Measurements from ENCODE around the gene UPP2. TPM values are rescaled to one million over a fixed set of nuclear protein-coding genes. Genes with fewer than 3 reads are reported as not detected.

UPP2 gene
- polyA plus RNA-seq, 2 of the 4 experiments (the other 2 are of a cell fraction) = not detected

- Histone ChIP-seq H3K4me2 (no peak overlapping the region), H3K9me3 (no peaks in the 10 kb centered on the region), H3K27ac (no peak overlapping the region), H3K4me1 (no peaks in the 10 kb centered on the region), H3K4me3 (no peak overlapping the region)
- whole genome bisulfite sequencing (ENCODE audit: missing lambda C conversion rate) = 72% methylated on average over 6 of the region's 6 CpGs
- TF ChIP-seq ZC3H11A (IDR thresholded peaks at IDR 0.05) (no peak), FOSL2 (IDR thresholded peaks at IDR 0.05) (no peak), FOSL2 (CRISPR knock-in tag; IDR thresholded peaks at IDR 0.05) (no peak), FOXS1 (CRISPR knock-in tag; IDR thresholded peaks at IDR 0.05) (no peak), HOXA7 (CRISPR knock-in tag; IDR thresholded peaks at IDR 0.05) (no peak), HEYL (CRISPR knock-in tag; IDR thresholded peaks at IDR 0.05) (no peak), MYC (IDR thresholded peaks at IDR 0.05; ENCODE audit: borderline replicate concordance, low read length) (no peak), MAFK (IDR thresholded peaks at IDR 0.05; ENCODE audit: partially characterized antibody) (no peak), CBX2 (IDR thresholded peaks at IDR 0.05; ENCODE audit: borderline replicate concordance, low read depth) (no peak), RNF2 (IDR thresholded peaks at IDR 0.05; ENCODE audit: borderline replicate concordance, low read depth) (no peak), USF2 (IDR thresholded peaks at IDR 0.05) (no peak), NR3C1 (IDR thresholded peaks at IDR 0.05) (no peak), KDM5A (IDR thresholded peaks at IDR 0.05) (no peak), HOXB5 (CRISPR knock-in tag; IDR thresholded peaks at IDR 0.05) (no peak), JUNB (IDR thresholded peaks at IDR 0.05) (no peak), PHF8 (IDR thresholded peaks at IDR 0.05; ENCODE audit: borderline replicate concordance, low read depth) (no peak), RARB (CRISPR knock-in tag; IDR thresholded peaks at IDR 0.05) (no peak), EHF (CRISPR knock-in tag; IDR thresholded peaks at IDR 0.05) (no peak)
- no peak for DNase-seq (ENCODE audit: low read depth in 1 of 2, low spot score in 1 of 2)
- no peak for FAIRE-seq
- ATAC-seq = no peak
- POLR2A ChIA-PET = no interaction called here
- CTCF ChIA-PET = no interaction called here
These were observed 13.6 kb downstream of the UPP2 start for GRCh38 chr2:158115202-158115767.

GRCh38 chr2:158116936-158117335 is 15.3 kb downstream of the UPP2 start:
- ATAC-seq (no peak), FAIRE-seq (no peak), DNase-seq (ENCODE audit: low read depth in 1 of 2, low spot score in 1 of 2) (no peak)
- no peak overlapping the region for H3K27ac ChIP-seq
- WGBS (ENCODE audit: missing lambda C conversion rate) = 67% methylated on average over 3 of the region's 3 CpGs
- H3K9me3 ChIP-seq = no peaks in the 10 kb centered on the region
- POLR2A ChIA-PET = no interaction called here
- H3K4me2 ChIP-seq = no peak overlapping the region
- H3K4me1 ChIP-seq = no peaks in the 10 kb centered on the region
- no peak overlapping the region for H3K4me3 ChIP-seq
- no peak for TF ChIP-seq EHF (CRISPR knock-in tag; IDR thresholded peaks at IDR 0.05)
- no peak for TF ChIP-seq MAFK (IDR thresholded peaks at IDR 0.05; ENCODE audit: partially characterized antibody)
- TF ChIP-seq CBX2 (IDR thresholded peaks at IDR 0.05; ENCODE audit: borderline replicate concordance, low read depth) = no peak
- TF ChIP-seq EP300 (IDR thresholded peaks at IDR 0.05) = no peak
- no peak for TF ChIP-seq MAZ (IDR thresholded peaks at IDR 0.05; ENCODE audit: borderline replicate concordance, low read depth, low read length)
- no peak for TF ChIP-seq MYC (IDR thresholded peaks at IDR 0.05; ENCODE audit: borderline replicate concordance, low read length)
- no peak for TF ChIP-seq HOXA7 (CRISPR knock-in tag; IDR thresholded peaks at IDR 0.05)
- no peak for TF ChIP-seq ZSCAN20 (CRISPR knock-in tag; IDR thresholded peaks at IDR 0.05)
- CTCF ChIA-PET = no interaction called here

GRCh38 chr2:158120102-158120501 is 18.4 kb downstream of the UPP2 start:
- no peak for FAIRE-seq

More at GRCh38 chr2:158120102-158120501, 18.4 kb downstream of the UPP2 start:
- no peak overlapping the region for H3K4me3 ChIP-seq
- ATAC-seq (0 out of 6 replicates have a peak, but pooled peaks have one; percentile 32 to 39), DNase-seq (ENCODE audit: low read depth in 1 of 2, low spot score in 1 of 2) (peak in 1 of 2 experiments; percentile 18)
- TF ChIP-seq NFE2L2 (conservative IDR thresholded peaks at IDR 0.05; ENCODE audit: low read length) (no peak), TP53 (CRISPR knock-in tag; IDR thresholded peaks at IDR 0.05) (no peak), MAFK (IDR thresholded peaks at IDR 0.05; ENCODE audit: partially characterized antibody) (peak; percentile 98)
- no peak overlapping the region for H3K27ac ChIP-seq
- 83% methylated on average over 1 of the region's 1 CpG for WGBS (ENCODE audit: missing lambda C conversion rate)
- no peaks in the 10 kb centered on the region for H3K9me3 ChIP-seq
- H3K4me2 ChIP-seq = no peak overlapping the region
- ChIA-PET CTCF (no interaction called here), POLR2A (no interaction called here)
- no peaks in the 10 kb centered on the region for H3K4me1 ChIP-seq

Data from A549 (cell line).